ENCODE data around the gene TMSB4X. TPM values are rescaled to one million over a fixed set of nuclear protein-coding genes. Genes with fewer than 3 reads are reported as not detected.
"Not testable (repeated sequence)": the region's sequence is repeated elsewhere in the genome, so short reads cannot be mapped to it uniquely, and the experiment has no call there.

Gene TMSB4X
- total RNA-seq, 1 experiment from 2014 or later = 20.4 TPM

DNA sequence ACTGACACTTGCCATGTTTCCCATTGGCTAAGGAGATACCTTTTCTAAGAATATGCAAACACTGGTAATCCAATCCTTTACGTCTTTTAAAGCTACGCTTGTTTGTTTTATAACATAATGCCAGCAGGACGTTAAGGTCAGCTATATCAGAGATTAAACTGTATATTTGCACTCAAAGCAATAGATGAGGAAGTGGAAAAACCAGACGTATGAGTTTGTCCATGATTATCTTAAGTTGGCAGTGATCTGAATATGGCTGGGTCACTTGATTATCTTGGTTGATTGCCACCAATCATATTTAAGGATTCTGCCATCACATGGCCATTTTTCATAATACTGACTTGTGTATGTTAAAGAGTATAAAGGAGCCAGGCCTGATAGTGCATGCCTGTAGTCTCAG, 19.4 kb downstream of the TMSB4X start:
- no peak for DNase-seq (ENCODE audit: low read depth)

DNA sequence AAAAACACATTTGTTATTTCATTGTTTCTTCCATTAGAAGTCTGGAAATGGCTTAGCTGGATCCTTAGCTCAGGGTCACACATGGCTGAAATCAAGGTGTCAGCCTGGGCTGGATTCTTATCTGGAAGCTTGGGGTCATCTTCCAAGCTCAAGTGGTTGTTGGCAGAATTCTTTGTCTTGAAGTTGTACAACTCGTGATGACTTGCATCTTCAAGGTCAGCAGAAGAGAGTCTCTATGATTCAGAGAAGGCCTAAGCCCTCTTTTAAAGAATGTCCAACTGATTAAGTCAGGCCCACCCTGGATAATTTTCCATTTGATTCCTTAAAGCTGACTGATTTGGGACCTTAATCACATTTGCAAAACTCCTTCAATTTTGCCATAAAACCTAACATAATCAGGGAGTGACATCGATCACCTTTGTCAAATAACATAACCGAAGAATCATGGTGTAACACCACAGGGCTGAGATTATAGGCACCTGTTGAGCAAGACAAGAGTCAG, 22.1 kb downstream of the TMSB4X start:
- DNase-seq (ENCODE audit: low read depth) = no peak

DNA sequence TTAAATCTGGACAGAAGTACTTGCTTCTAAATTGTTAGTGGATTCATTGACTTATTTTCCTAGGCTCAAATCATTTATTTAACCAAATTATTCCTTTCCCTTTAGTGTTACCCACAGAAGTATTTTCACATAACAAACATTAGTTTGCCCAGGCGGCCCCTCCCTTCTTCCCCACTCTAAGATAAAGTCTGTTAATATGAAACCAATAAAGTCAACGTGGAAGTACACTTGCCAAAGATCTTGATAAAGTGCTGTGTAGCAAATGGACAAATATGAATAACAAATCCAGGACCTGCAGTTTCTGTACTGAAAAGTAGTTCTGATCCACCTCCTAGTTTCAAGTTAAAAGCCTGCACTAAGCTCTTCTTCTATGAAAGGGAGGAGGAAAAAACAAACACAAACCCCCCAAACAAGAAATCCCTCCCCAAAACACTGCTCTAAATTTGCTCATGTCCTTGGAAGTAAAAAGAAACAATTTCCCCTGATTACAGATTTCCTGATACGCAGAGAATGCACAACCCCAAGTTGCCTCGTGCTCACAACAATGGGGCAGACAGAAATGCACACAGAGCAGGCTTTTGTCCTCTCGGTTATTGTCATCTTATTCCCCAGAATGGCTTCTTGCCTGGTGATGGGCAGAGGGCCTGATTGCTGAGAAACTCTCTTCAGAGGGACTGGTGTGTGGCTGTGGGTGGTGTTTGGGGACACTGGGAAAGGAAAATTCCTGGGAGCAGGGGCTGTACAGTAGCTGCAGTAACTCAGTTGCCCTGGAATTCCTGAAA, 23.2 kb downstream of the TMSB4X start:
- DNase-seq (ENCODE audit: low read depth) = no peak

DNA sequence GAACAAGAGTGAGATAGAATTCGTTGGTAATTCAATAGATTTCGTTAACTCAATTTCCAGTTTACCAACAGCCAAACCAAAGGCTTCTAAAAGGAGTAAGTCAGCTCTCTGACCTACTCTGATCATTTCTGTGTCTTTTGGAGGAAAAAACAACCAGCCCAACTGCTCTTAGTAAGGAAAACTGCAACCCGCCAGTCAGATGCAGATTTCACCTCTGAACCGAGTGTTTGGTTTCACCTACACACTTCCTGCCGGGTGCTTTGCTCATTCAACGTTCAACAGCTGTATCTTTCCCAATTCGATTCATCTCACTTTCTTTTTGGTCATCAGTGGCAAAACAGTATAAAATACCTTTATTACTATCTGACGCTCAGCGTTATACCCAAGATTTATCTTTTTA, 24.5 kb downstream of the TMSB4X start:
- DNase-seq (ENCODE audit: low read depth) = no peak

DNA sequence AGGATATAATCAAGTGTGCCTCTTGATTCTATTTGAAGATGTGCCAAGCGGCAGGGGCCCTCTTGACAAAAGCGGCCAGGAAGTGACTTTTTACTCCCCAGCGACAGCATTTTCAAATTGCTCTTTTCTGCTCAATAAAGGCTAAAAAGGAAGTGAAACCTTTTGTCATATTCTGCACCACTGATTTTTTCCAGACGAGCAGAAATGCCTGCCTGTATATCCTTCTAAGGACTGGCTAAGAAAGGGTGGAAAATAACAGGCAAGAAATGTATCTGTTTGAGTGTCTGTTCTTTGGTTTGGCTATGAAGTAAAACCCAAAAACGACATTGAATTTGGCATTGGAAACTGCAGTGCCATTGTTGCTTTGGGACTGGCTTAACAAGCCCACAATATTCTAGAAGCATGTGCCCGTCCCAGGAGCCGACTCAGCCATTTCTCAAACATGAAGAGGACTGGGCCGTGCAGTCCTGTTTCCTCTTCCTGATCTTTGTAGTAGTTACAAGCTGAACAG, 25.4 kb downstream of the TMSB4X start:
- no peak for DNase-seq (ENCODE audit: low read depth)

DNA sequence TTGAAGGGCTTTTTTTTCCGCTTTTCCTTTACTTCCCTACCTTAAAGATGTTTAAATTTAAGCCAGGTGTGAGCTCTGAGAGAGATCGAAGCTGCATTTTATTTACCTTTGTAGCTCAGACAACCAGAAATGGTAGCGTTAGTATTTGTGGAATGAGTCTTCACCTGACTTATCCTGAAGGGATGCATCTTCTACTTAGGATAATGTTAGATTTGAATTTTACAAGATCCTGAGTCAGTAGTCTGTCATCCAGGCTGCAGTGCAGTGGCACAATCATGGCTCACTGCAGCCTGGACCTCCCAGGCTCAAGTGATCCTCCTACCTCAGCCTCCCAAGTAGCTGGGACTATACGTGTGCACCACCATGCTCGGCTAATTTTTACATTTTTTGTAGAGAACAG, 26.2 kb downstream of the TMSB4X start:
- no peak for DNase-seq (ENCODE audit: low read depth)

DNA sequence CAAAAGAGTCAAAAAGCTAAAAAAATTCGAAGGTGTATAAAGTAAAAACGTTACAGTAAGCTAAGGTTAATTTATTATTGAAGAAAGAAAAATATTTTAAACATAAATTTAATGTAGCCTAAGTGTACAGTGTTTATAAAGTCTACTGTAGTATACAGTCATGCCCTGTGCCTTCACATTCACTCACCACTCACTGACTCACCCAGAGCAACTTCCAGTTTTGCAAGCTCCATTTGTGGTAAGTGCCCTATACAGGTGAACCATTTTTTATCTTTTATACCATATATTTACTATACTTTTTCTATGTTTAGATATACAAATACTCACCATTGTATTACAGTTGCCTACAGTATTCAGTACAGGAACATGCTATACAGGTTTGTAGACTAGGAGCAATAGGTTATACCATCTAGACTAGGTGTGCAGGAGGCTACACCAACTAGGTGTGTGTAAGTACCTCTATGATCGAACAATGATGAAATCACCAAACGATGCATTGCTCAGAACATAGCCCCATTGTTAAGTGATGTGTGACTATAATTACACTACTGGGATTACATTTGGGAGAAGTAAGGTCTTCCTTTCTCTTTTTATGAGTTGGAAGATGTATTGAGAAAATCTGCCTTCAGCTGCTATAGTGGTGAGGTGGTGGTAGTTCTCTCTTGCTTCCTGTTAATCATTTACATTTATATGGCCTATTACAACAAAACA, 27.2 kb downstream of the TMSB4X start:
- peak; percentile 32 for DNase-seq (ENCODE audit: low read depth)

DNA sequence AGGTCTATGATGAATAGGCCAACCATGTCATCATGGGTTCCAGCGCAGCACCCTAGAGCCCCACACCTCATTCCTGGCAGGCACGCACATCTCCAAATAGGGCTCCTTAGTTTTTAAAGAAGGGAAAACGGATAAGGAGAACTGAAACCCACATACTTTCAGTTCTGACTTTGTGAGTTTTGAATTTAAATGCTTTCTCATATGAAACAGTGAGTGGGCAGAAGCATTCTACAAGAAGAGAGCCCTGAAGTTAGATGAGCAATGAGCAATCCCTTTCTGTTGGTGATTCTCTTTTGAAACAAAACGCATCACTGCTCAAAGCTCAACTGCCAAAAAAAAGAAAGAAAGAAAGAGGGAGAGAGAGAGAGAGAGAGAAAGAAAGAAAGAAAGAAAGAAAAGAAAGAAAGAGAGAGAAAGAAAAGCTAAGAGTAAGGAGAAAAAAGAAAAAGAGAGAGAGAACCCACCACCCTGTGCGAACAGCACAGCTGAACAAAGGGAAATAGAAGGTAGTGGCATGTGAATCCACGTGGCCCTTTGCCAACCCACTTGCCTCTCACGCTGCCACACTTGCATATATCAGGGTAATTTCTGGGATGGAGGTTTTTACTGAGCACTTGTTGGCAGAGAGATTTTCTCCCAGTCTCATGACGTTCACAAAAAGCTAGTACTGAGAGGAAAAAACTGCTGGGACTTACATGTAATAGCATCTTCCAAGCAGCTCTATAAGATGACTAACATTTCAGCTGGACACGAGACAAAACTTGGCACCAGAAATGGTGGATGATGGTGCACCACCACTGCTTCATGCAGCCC, 31.0 kb downstream of the TMSB4X start:
- DNase-seq (ENCODE audit: low read depth) = no peak

DNA sequence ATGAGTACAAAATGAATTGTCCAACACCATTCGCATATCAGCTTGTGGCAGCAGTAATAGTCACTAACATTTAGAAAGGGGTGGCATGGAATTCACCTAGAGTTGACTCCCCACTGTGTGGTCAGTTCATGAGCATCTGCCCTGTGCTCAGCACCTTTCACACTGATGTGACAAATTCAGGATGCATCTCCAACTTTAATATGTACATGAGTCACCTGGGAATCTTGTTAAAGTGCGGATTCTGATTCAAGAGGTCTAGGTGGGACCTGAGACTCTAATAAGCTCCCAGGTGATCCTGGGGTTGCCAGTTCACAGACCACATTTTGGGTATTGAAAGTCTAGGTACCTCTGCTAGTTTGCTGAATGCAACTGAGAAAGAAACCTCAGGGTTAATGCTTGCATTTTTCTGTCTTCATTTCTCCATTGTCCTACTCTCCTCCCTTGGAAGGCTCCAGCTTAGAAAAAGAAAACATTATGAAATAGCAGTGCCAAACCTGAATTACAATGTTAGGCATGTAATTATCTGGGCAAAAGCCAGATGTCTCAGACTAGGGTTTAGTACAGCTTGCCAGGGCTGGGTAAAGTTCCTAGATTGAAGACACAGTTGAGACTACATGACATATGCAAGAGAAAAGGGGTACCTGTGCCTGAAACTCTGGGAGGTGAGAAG, 32.7 kb downstream of the TMSB4X start:
- DNase-seq (ENCODE audit: low read depth) = no peak

DNA sequence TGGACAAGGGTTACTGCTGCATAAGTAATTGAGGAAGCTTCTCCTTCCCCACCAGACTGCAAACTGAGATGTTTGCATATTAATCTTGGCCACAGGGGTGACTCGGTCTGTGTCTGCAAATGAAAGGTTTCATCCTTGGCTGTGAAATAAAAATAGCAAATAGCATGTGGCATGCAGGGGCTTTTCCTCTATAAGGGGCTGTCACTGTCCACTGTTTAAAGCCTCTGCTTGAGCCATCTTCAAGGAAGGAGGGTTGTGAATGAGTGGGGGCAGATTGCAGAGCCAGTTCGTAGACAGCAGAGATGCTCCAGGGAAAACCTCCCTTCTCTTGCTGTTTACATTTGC, 33.3 kb downstream of the TMSB4X start:
- DNase-seq (ENCODE audit: low read depth) = no peak

DNA sequence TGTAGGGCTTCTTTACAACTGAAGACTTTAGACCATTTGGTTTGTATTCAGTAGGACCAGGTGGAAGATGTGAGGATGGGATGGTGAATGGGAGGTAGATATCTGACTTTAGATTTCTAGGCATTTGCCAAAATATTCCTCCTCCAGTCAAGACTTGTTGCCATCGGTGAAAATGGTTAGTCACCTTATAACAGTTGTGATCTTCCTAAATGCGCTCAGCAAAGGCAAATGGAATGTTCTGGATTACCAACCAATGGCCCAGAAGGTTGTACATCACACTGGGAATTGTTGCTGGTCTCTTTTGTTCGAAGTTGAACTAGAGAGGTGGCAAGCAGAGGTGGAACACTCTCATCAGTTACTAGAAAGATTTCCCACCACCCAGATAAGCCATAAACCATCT, 33.9 kb downstream of the TMSB4X start:
- DNase-seq (ENCODE audit: low read depth) = no peak

DNA sequence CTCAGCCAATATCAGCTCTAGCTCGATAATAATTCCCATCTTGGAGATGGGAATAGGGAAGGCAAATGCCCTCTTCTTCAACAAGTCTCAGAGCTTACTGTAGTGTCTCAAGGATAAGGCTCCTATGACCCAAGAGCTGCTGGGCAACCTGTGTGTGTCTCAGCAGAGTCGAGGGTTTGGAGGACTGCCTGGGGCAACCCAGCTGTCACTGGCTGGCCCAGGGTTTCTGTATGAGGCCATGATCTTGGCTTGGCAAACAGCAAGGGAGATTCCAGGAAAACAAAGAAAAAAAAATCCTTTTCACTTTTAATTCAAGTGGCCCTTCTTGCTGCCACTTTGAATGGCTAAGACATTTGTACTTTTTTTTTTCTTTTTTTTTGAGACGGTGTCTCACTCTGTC, 34.4 kb downstream of the TMSB4X start:
- DNase-seq (ENCODE audit: low read depth) = no peak

DNA sequence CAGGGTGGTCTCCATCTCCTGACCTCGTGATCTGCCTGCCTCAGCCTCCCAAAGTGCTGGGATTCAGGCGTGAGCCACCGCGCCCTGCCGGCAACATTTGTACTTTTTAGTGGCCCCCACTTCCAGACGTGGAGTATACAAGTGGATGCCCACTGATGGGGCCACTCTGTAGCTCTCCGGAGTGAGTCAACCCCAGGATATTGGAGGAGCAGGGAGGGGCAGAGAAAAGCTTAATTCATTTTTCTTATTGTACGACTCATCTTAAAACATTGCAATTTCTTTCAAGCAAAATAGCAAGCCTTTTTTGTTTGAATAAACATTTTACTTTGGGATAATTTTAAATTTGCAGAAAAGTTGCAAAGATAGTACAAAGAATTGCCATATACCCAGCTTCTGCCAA, 34.9 kb downstream of the TMSB4X start:
- no peak for DNase-seq (ENCODE audit: low read depth)

DNA sequence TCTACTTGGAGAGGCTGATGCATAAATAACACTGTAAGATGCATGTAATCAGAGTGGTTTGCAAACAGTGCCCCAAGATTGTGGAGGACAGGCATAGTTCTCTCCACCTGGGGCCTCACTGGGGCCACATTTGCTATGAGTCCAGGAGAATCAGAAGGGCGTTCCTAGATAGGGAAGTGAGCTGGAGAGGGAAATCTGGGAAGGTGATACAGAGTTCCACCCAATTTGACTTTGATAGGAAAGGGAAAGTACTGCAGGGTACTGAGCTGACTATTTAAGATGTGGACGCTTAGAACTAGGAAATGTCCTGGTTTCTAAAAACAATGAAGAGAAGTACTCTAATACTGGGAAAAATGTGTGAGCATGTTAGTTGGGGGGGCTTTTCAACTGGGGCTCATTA, 35.6 kb downstream of the TMSB4X start:
- no peak for DNase-seq (ENCODE audit: low read depth)

DNA sequence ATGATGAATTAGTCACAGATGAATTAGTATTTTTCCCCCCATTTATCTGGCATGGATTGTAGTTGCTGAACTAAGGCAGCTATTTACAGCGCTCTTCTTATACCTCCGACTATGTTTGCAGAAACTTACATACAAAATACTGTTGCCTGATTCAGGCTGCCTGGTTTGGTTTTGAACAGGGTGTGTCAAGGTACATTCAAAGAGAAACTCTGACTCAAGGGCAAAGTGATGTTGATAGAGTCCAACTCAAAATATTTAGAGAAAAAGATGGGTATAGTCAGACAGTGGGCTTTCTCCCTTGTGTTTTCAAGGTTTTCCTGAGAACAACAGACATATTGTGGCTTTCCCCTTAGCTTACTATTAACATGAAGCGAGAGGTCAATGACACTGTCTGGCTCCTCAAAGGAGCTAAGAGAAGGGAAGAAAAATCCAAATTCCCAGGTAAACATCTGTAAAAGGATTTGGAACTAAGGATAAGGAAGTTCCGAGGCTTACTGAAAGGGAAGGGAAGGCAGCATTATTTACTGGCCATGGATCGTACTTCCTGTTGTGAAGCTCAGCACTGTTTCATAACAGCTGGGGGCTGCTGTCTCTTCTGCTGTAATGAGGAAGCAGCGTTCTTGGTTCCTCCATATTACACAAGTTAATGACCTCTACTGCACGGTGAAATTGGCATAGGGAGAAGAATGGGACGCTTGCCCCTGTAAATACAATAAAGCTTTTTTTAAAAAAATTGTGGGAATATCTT, 38.6 kb downstream of the TMSB4X start:
- DNase-seq (ENCODE audit: low read depth) = no peak

DNA sequence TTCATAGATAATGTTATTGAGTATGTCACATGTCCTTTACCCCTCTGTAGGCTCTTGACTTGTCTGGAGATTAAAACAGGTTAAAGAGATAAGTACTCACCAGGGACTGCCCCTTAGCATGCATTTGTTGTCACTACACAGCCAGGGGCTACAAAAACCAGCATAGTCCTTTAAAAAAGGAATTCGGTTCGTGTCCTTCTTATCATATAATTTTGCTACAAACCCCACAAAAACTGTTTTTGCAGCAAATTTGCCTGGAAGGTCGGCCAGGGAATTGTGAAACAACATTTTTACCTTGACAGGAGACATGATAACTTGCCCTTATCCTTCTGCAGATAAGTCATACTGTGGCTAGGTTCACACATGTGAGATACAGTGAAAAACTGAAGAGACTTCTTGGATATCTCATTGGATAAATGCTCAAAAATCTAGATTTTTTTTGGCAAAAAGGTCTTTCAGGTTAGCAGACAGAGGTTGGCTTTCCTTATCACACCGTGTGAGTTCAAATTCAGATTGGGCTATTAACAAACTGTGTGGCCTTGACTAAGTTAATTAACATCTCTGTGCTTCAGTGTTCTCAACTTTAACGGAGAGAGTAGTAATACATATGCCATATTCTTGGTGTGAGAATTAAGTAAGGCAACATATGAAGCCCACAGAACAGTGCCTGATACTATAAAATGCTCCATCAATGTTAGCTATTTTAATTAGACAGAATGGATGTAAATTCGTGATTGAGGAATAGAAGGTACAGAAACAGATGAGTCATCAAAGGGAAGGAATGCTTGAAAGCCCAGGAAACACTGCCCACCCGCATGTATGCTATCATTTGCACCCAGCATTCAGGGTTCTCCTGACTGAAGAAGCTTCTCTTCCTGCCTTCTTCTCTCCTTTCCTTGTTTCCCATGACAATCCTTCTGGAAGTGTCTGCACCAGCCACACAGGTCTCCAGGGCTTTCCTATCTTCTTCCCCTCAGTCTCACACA, 39.5 kb downstream of the TMSB4X start:
- no peak for DNase-seq (ENCODE audit: low read depth)

DNA sequence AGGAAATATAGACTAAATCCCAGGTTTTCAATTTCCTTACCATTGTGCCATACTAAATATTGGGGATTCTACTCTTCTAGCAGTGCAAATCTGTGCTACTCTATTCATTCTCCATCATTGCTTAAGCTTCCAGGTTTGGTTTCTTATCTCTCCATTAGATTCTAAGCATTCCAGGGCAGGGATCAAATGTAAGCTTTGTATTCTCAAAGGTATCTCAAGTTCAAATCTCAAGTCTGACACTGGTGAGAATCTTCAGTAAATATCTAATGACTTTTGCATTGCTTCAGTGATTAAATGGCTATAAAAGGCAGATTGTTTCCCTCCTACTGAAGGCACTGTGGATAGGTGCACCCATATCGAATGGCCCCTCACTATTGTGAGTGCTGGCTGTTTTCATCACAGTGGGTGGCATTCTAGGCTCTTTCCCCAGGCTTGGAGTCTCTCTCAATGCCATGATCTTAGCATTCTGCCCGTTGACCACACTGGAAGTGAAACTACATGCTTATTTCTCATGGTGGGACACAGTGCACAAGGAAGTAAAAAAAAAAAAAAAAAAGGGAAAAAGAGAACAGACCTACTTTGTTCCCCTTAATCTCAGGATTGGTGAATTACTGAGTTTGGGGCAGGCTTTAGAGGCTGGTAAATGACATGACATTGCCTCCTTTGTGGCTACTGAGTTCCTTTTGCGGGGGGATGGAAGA, 40.8 kb downstream of the TMSB4X start:
- DNase-seq (ENCODE audit: low read depth) = no peak

DNA sequence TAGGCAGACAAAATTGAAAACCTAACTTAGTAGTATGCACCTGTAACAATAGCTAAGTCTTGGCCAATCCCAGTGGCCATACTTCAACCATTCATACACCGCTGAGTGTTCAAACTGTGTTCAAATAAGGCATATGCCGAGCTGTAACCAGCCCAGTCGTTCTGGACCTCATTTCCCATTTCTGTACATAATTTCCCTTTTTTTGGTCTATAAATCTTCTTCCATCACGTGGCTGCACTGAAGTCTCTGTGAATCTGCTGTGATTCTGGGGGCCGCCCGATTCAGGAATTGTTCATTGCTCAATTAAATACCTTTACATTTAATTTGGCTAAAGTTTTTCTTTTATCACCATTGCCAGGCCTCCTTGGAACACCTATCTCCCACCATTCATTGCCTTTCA, 41.8 kb downstream of the TMSB4X start:
- DNase-seq (ENCODE audit: low read depth) = not testable (repeated sequence)

DNA sequence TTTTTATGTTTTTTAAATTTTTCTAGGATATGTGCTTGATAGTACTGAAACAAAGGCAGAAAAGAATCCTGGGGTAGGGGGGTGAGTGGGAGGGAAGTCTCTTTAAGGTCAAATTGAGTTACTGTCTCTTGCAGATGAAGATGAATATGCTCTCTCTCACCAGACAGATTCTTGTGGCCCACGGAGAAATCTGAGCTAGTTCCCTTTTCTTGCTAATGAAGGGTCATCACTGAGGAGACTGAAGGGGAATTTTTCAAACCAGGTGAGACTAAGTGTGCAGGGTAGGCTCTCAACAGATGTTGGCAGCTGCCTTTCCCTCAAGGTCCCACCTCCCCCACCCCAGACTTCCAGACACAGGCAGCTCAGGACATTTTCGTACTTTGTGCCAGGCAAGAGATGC, 48.0 kb downstream of the TMSB4X start:
- DNase-seq (ENCODE audit: low read depth) = no peak

All from HT1080 (cell line).